Thymus (tissue), 11 donors: ENCODE results near the gene ABCA10. TPM values are rescaled to one million over a fixed set of nuclear protein-coding genes. Genes with fewer than 3 reads are reported as not detected.
"Not testable (repeated sequence)": the region's sequence is repeated elsewhere in the genome, so short reads cannot be mapped to it uniquely, and the experiment has no call there.

Source experiments
- DNase-seq, 9 donors: peaks; one replicate each; pipeline ENCODE4 v3.0.0-alpha.2; 2013; ENCODE audit warnings: low spot score in 9 of 9, low read depth in 6 of 9, missing footprints in 1 of 9
- H3K27ac ChIP-seq, 2 donors: one replicate each; pipeline ENCODE4 v1.5.1; 2013; ENCODE audit warnings: control low read depth in 1 of 2, low read depth in 1 of 2, low read length in 1 of 2, mild to moderate bottlenecking in 1 of 2, moderate library complexity in 1 of 2
- H3K27me3 ChIP-seq, 2 donors: one replicate each; pipeline ENCODE4 v1.5.1; 2013; ENCODE audit warnings: low read length in 1 of 2; ENCODE audit not compliant: control insufficient read depth in 2 of 2, insufficient read depth in 1 of 2
- H3K36me3 ChIP-seq, 2 donors: one replicate each; pipeline ENCODE4 v1.5.1; 2013; ENCODE audit warnings: low read length in 1 of 2, mild to moderate bottlenecking in 1 of 2, moderate library complexity in 1 of 2; ENCODE audit not compliant: control insufficient read depth in 2 of 2, insufficient read depth in 2 of 2
- H3K4me1 ChIP-seq, 2 donors: one replicate each; pipeline ENCODE4 v1.5.1; 2013; ENCODE audit warnings: low read length in 2 of 2; ENCODE audit not compliant: control insufficient read depth in 2 of 2, insufficient read depth in 2 of 2
- H3K4me3 ChIP-seq, 2 donors: one replicate each; pipeline ENCODE4 v1.5.1; 2013; ENCODE audit warnings: low read length in 2 of 2, control low read depth in 1 of 2, mild to moderate bottlenecking in 1 of 2
- H3K9me3 ChIP-seq, 2 donors: one replicate each; pipeline ENCODE4 v1.5.1; 2013; ENCODE audit warnings: low read length in 1 of 2, mild to moderate bottlenecking in 1 of 2; ENCODE audit not compliant: control insufficient read depth in 2 of 2, insufficient read depth in 1 of 2
- WGBS: extraction: QIAGEN DNeasy Blood & Tissue Kit; methylation state at CpG from one replicate; pipeline ENCODE4 v1.1.7; 2013; 5-methylcytosine and 5-hydroxymethylcytosine counted together
- polyA plus RNA-seq: library from polyadenylated mRNA; stranded (reverse); fragments of 200-250 nt; gene quantifications from one replicate; pipeline ENCODE4 v1.2.3, GENCODE V29; 2013
- total RNA-seq: library from RNA; stranded (reverse); fragments of 120-200 nt; gene quantifications from one replicate; pipeline ENCODE4 v1.2.4, GENCODE V29; 2013
- donor health status: healthy.

The ABCA10 gene
- total and polyA plus RNA-seq, 2 donors, result 1.1 to 11.0 TPM

DNA sequence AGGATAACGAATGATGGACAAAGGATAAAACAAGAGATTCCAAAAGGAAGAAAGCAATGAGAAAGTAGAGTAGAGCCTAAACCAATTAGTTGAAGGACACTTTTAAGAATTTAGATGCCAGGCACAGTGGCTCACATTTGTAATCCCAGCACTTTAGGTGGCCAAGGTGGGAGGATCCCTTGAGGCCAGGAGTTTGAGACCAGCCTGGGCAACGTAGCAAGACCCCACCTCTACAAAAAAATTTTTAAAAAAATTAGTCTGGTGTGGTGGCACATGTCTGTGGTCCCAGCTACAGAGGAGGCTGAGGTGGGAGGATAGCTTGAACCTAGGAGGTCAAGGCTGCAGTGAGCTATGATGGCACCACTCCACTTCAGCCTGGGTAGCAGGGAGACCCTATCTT, 20.0 kb downstream of the ABCA10 start:
- 97% methylated on average over 2 of the region's 2 CpGs for WGBS
- H3K9me3 ChIP-seq, result peaks cover 0 to 3% of the 10 kb centered on the region in 2 donors
- no peak overlapping the region for H3K27ac ChIP-seq
- DNase-seq, result no peak
- no peaks in the 10 kb centered on the region for H3K36me3 ChIP-seq
- H3K27me3 ChIP-seq, result no peaks in the 10 kb centered on the region
- H3K4me3 ChIP-seq, result no peak overlapping the region
- no peaks in the 10 kb centered on the region for H3K4me1 ChIP-seq

GRCh38 chr17:69207151-69207550, 21.5 kb downstream of the ABCA10 start:
- H3K27me3 ChIP-seq, result no peaks in the 10 kb centered on the region
- H3K9me3 ChIP-seq, result no peaks in the 10 kb centered on the region
- H3K4me1 ChIP-seq, result no peaks in the 10 kb centered on the region
- no peak overlapping the region for H3K27ac ChIP-seq
- WGBS, result 82% methylated on average over 4 of the region's 4 CpGs
- no peaks in the 10 kb centered on the region for H3K36me3 ChIP-seq
- H3K4me3 ChIP-seq, result no peak overlapping the region
- DNase-seq, result no peak

DNA sequence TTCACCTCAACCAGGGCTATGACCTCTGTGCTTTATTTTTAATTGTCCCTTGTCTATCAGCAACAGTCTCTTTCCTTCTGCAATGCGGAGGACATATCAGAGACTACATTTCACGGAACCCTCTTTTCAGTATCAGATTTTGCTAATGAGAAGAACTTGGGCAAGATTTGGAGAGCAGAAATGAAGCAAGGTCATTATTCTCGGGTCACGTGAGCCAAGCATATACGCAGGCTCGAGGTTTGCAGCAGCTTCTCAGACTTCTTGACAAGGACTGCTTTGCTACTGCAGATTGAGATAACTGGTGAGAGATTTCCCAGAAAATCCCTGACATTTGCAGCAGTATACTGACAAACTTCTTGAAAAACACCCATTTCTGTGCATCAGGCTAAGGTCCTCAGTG, 30.4 kb downstream of the ABCA10 start:
- 96% methylated on average over 6 of the region's 6 CpGs for WGBS
- no peaks in the 10 kb centered on the region for H3K36me3 ChIP-seq
- H3K9me3 ChIP-seq, result no peaks in the 10 kb centered on the region
- H3K4me3 ChIP-seq, result no peak overlapping the region
- DNase-seq, result no peak
- H3K27me3 ChIP-seq, result no peaks in the 10 kb centered on the region
- H3K4me1 ChIP-seq, result no peaks in the 10 kb centered on the region
- no peak overlapping the region for H3K27ac ChIP-seq

GRCh38 chr17:69196105-69196653, 32.4 kb downstream of the ABCA10 start:
- not testable (repeated sequence) for DNase-seq, H3K4me1 ChIP-seq, H3K27me3 ChIP-seq, H3K9me3 ChIP-seq, H3K27ac ChIP-seq, H3K36me3 ChIP-seq, H3K4me3 ChIP-seq
- 99% methylated on average over 39 of the region's 40 CpGs for WGBS

DNA sequence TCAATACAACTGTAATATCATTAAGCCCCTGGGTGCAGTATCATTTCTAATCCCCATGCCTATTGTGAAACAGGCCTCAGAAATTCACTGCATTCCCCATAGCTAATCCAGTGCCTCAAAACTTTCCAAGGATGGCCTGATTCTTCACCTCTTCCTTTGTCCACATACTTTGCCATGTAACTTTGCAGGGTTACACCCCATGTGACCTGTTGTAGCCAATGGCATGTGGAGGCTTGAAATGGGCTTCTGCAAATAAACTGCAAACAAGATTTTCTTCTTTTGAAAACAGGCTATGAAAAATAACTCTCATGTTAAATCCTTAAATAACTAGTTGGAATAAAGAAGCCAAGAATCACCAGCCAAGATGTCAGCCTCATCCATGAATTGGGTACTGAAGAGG, 35.9 kb downstream of the ABCA10 start:
- Histone ChIP-seq H3K27ac (no peak overlapping the region), H3K4me3 (no peak overlapping the region), H3K36me3 (no peaks in the 10 kb centered on the region), H3K27me3 (no peaks in the 10 kb centered on the region), H3K9me3 (no peaks in the 10 kb centered on the region), H3K4me1 (no peaks in the 10 kb centered on the region)
- DNase-seq, result no peak

DNA sequence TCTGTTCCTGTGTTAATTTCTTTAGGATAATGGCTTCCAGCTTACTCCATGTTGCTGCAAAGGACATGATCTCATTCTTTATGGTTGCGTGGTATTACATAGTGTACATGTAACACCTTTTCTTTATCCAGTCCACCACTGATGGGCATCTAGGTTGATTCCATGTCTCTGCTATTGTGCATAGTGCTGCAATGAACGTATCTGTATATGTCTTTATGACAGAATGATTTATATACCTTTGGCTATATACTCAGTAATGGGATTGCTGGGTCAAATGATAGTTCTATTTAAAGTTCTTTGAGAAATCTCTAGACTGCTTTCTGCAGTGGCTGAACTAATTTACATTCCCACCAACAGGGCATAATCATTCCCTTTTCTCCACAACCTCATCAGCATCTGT, 39.8 kb downstream of the ABCA10 start:
- Histone ChIP-seq H3K4me1 (no peaks in the 10 kb centered on the region), H3K9me3 (no peaks in the 10 kb centered on the region), H3K4me3 (no peak overlapping the region), H3K36me3 (no peaks in the 10 kb centered on the region), H3K27ac (no peak overlapping the region), H3K27me3 (no peaks in the 10 kb centered on the region)
- no peak for DNase-seq
- WGBS, result 96% methylated on average over 2 of the region's 2 CpGs

DNA sequence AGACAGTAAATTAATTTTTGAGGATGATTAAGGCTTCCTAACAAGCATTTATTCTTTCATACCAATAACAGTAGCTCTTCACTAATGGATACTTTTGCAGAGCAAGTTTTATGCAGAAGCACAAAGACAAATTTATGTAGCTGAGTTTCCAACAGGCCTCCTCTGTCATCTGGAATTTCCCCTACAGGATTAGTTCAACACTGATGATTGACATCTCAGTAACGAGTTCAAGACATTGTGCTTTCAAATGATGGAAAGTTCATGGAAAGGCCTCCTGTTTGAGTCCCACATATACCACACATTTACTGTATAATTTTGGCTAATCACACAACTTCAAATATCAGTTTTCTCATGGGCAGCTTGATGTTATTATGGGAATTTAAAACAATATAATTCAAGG, 40.6 kb downstream of the ABCA10 start:
- Histone ChIP-seq H3K9me3 (no peaks in the 10 kb centered on the region), H3K27me3 (no peaks in the 10 kb centered on the region), H3K36me3 (no peaks in the 10 kb centered on the region), H3K27ac (no peak overlapping the region), H3K4me1 (no peaks in the 10 kb centered on the region), H3K4me3 (no peak overlapping the region)
- 93% methylated on average over 1 of the region's 1 CpG for WGBS
- no peak for DNase-seq

DNA sequence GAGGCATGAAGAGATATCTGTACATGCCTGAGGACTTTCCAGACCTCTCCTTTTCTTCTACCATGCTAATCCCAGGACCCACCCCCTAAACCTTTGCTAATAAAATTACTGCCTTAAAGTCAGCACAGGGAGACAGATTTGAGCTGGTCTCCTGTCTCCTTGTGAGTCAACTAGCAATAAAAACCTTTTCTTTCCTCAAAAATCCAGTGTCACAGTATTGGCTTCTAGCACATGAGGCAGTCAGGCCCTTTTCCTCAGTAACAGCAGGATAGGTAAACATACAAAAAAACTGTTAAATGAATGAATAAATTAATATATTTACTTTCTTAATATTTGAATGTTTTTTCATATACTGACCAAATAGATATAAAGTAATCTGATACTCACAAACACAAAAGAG, 41.3 kb downstream of the ABCA10 start:
- Histone ChIP-seq H3K4me1 (no peaks in the 10 kb centered on the region), H3K4me3 (no peak overlapping the region), H3K27ac (no peak overlapping the region), H3K36me3 (no peaks in the 10 kb centered on the region), H3K27me3 (no peaks in the 10 kb centered on the region), H3K9me3 (no peaks in the 10 kb centered on the region)
- DNase-seq, result no peak

- WGBS, result 76% methylated on average over 4 of the region's 4 CpGs
Measured at GRCh38 chr17:69179227-69179952, 49.2 kb downstream of the ABCA10 start.

More at GRCh38 chr17:69179227-69179952, 49.2 kb downstream of the ABCA10 start:
- Histone ChIP-seq H3K27ac (no peak overlapping the region), H3K4me1 (no peaks in the 10 kb centered on the region), H3K9me3 (no peaks in the 10 kb centered on the region), H3K4me3 (no peak overlapping the region), H3K36me3 (no peaks in the 10 kb centered on the region), H3K27me3 (no peaks in the 10 kb centered on the region)
- DNase-seq, result no peak
